HepG2 (cell line): ENCODE results near the gene CERS5. TPM values are rescaled to one million over a fixed set of nuclear protein-coding genes. Genes with fewer than 3 reads are reported as not detected.

Experiments used
- ATAC-seq: fragments of 200-7000 bp; cut with Tn5 transposase; 3 replicates; pipeline ENCODE4 v1.9.1; 2020; ENCODE audit warnings: mild to moderate bottlenecking, moderate library complexity
- BruUV-seq: library from RNA; stranded (reverse); fragments of 400-500 nt; replicated peaks from 2 replicates; lab custom pipeline; 2021; lab: Mats Ljungman, UMichigan
- CTCF ChIA-PET: fragments of 300-600 bp; formaldehyde crosslinking; extraction: SDS; loops from one replicate; lab custom pipeline; 2021; ENCODE audit warnings: low total read pairs, inconsistent platforms, low intra/inter-chr PET ratio; lab: Yijun Ruan, JAX
- POLR2A ChIA-PET: fragments of 350-600 bp; sonication (Branson Sonifier 250); formaldehyde crosslinking; loops from one replicate; lab custom pipeline; 2020; ENCODE audit warnings: antibody characterized with exemption, inconsistent platforms; lab: Yijun Ruan, JAX
- DNase-seq: peaks from one replicate; pipeline ENCODE4 v3.0.0-alpha.2; 2015; ENCODE audit warnings: low spot score
- FAIRE-seq: peaks from 3 replicates; lab custom pipeline; 2011; peaks lifted over from hg19 to GRCh38; lab: Jason Lieb, UNC
- H2AFZ ChIP-seq: one replicate; pipeline ENCODE4 v1.6.1; 2011; ENCODE audit warnings: low read length, inconsistent platforms
- H3K27ac ChIP-seq: fragments of 300-600 bp; 3 replicates; pipeline ENCODE4 v1.8.0; 2011; ENCODE audit warnings: mixed run types, mild to moderate bottlenecking, mixed read lengths, low read length, inconsistent platforms; ENCODE audit not compliant: insufficient read depth; ENCODE audit errors: extremely low read length
- H3K27me3 ChIP-seq, 2 experiments: fragments of 200-600 bp in 1 of 2; 2 replicates in 1 of 2; 3 replicates in 1 of 2; pipeline versions ENCODE4 v1.6.0 to v1.8.0; 2011; ENCODE audit warnings: low read length in 2 of 2, mild to moderate bottlenecking in 2 of 2, moderate library complexity in 2 of 2, inconsistent platforms in 1 of 2; ENCODE audit not compliant: insufficient read depth in 2 of 2, control insufficient read depth in 1 of 2
- H3K36me3 ChIP-seq, 2 experiments: fragments of 200-600 bp in 1 of 2; replicated peaks in 1 of 2; 2 replicates in 1 of 2; 3 replicates in 1 of 2; pipeline versions ENCODE4 v1.5.1 to v1.8.0; 2011; ENCODE audit warnings: low read length in 2 of 2, inconsistent platforms in 1 of 2; ENCODE audit not compliant: insufficient read depth in 2 of 2, control insufficient read depth in 1 of 2
- H3K4me1 ChIP-seq: 2 replicates; pipeline ENCODE4 v1.5.1; 2012; ENCODE audit warnings: low read length, inconsistent platforms; ENCODE audit not compliant: insufficient read depth
- H3K4me2 ChIP-seq: 2 replicates; pipeline ENCODE4 v1.6.0; 2011; ENCODE audit warnings: low read depth, low read length, inconsistent platforms
- H3K4me3 ChIP-seq, 3 experiments: fragments of 200-600 bp in 1 of 3; sonication (generic), shearing (Covaris generic) in 1 of 3; replicated peaks in 1 of 3; 2 replicates each; pipeline ENCODE4 v1.5.1; 2011 to 2016; ENCODE audit warnings: low read length in 3 of 3, inconsistent platforms in 2 of 3, low read depth in 2 of 3, mild to moderate bottlenecking in 2 of 3, control low read depth in 1 of 3, mixed read lengths in 1 of 3; ENCODE audit not compliant: insufficient read depth in 1 of 3
- H3K79me2 ChIP-seq: one replicate; pipeline ENCODE4 v1.6.1; 2011; ENCODE audit warnings: low read length, inconsistent platforms; ENCODE audit not compliant: insufficient read depth
- H3K9ac ChIP-seq: 2 replicates; pipeline ENCODE4 v1.6.0; 2011; ENCODE audit warnings: mild to moderate bottlenecking, low read depth, low read length, inconsistent platforms; ENCODE audit not compliant: insufficient read depth
- H3K9me3 ChIP-seq: 2 replicates; pipeline ENCODE4 v1.5.1; 2012; ENCODE audit warnings: mild to moderate bottlenecking, low read length
- H4K20me1 ChIP-seq: 2 replicates; pipeline ENCODE4 v1.6.0; 2011; ENCODE audit warnings: inconsistent platforms, mild to moderate bottlenecking, low read length, moderate library complexity; ENCODE audit not compliant: insufficient read depth
- EHMT2 ChIP-seq: fragments of 200-600 bp; sonication (generic); IDR thresholded peaks from 2 replicates; pipeline ENCODE4 v1.7.0; 2017; ENCODE audit warnings: antibody characterized with exemption, low read depth, low read length, borderline replicate concordance
- MAFG ChIP-seq: sonication (generic); formaldehyde crosslinking; IDR thresholded peaks from 2 replicates; pipeline ENCODE4 v1.5.1; 2020; ENCODE audit warnings: mild to moderate bottlenecking, missing genetic modification reagents
- POLR2G ChIP-seq: fragments of 200-400 bp; formaldehyde crosslinking; IDR thresholded peaks from 2 replicates; pipeline ENCODE4 v1.6.1; 2018; ENCODE audit warnings: mild to moderate bottlenecking, low read depth, low read length, moderate library complexity
- RAD21 ChIP-seq: fragments of 450-650 bp; formaldehyde crosslinking; IDR thresholded peaks from 2 replicates; pipeline ENCODE4 v1.5.0; 2020; ENCODE audit warnings: mild to moderate bottlenecking
- RFXANK ChIP-seq: IDR thresholded peaks from 2 replicates; pipeline ENCODE4 v1.6.1; 2016
- SMC3 ChIP-seq: IDR thresholded peaks from 2 replicates; pipeline ENCODE4 v1.6.1; 2011; ENCODE audit warnings: low read length, improper control_type of control experiment
- STAG1 ChIP-seq: sonication (generic); formaldehyde crosslinking; IDR thresholded peaks from 2 replicates; pipeline ENCODE4 v1.4.0; 2020; ENCODE audit warnings: missing genetic modification reagents
- TEF ChIP-seq: sonication (generic); formaldehyde crosslinking; IDR thresholded peaks from 2 replicates; pipeline ENCODE4 v1.5.0; 2020; ENCODE audit warnings: missing genetic modification reagents
- YY1 ChIP-seq: IDR thresholded peaks from 2 replicates; pipeline ENCODE4 v1.6.1; 2011; ENCODE audit warnings: low read length, low read depth, moderate library complexity, mild to moderate bottlenecking; ENCODE audit not compliant: insufficient read depth, insufficient replicate concordance
- ZNF101 ChIP-seq: sonication (generic); formaldehyde crosslinking; IDR thresholded peaks from 2 replicates; pipeline ENCODE4 v1.4.0; 2020; ENCODE audit warnings: mild to moderate bottlenecking, low read depth, missing genetic modification reagents, borderline replicate concordance
- ZNF546 ChIP-seq: sonication (generic); formaldehyde crosslinking; conservative IDR thresholded peaks from 2 replicates; pipeline ENCODE4 v1.8.1; 2023; ENCODE audit warnings: mild to moderate bottlenecking, missing genetic modification reagents
- WGBS: methylation state at CpG from one replicate; pipeline ENCODE4 v1.1.6; 2017; ENCODE audit warnings: low lambda C conversion rate; 5-methylcytosine and 5-hydroxymethylcytosine counted together
- in situ Hi-C: cut with HindIII; loops from 2 replicates; pipeline ENCODE4 v1.10.0; 2017; ENCODE audit warnings: low pct_unique_long_range_greater_than_20kb; ENCODE audit not compliant: extremely low pct_ligation_motif_present
- intact Hi-C: fragments of 100-400 bp; cut with micrococcal nuclease; formaldehyde crosslinking; loops from one replicate; pipeline ENCODE4 v1.10.0; 2022; ENCODE audit not compliant: unreplicated experiment
- polyA plus RNA-seq, 8 experiments: library from polyadenylated mRNA; depleted of rRNA in 3 of 8; stranded (reverse) in 7 of 8; unstranded in 1 of 8; fragments of >200 nt; fragmentation: Illumina TruSeq in 4 of 8; extraction: Trizol in 4 of 8; gene quantifications; 2 replicates each; pipeline versions ENCODE4 v1.2.1 to v1.2.3, GENCODE V29; 2011 to 2016; ENCODE audit warnings: low read depth in 4 of 8, missing spikeins in 1 of 8, mixed read lengths in 1 of 8; ENCODE audit not compliant: insufficient read depth in 1 of 8
- total RNA-seq, 5 experiments: library from RNA; depleted of rRNA; stranded (reverse); fragments of >200 nt; fragmentation: Illumina TruSeq; extraction: Trizol; gene quantifications; 2 replicates each; pipeline ENCODE4 v1.2.3, GENCODE V29; 2016; ENCODE audit warnings: low read depth in 1 of 5

Gene CERS5
- total and polyA plus RNA-seq, 2 of the 13 experiments (the other 11 are each of a cell fraction or from before 2014, with no cell fraction given): 22.3 to 48.8 TPM

- TF ChIP-seq RAD21 (CRISPR knock-in tag): peak; percentile 26; the same call in 1 of the 2 replicates
- TF ChIP-seq ZNF101 (CRISPR knock-in tag): no peak
- 0 out of 2 replicates have a peak, but pooled peaks have one; percentile 29 for TF ChIP-seq RFXANK (CRISPR knock-in tag)
- TF ChIP-seq ZNF546 (CRISPR knock-in tag): no peak
- TF ChIP-seq EHMT2: peak; percentile 40; the same call in 1 of the 2 replicates
- no peak for TF ChIP-seq YY1
- peak; percentile 22; the same call in 1 of the 2 replicates for TF ChIP-seq STAG1 (CRISPR knock-in tag)
- peak; percentile 81 for TF ChIP-seq TEF (CRISPR knock-in tag)
- peak; percentile 56; the same call in 1 of the 2 replicates for TF ChIP-seq SMC3
Observed at GRCh38 chr12:50101663-50102062, 65.5 kb downstream of the CERS5 start (continued).

GRCh38 chr12:50100561-50100960, 66.6 kb downstream of the CERS5 start:
- peaks cover 21 to 44% of the 10 kb centered on the region in 2 experiments for H3K36me3 ChIP-seq
- H3K4me2 ChIP-seq: no peak overlapping the region
- BruUV-seq: no TSS peak
- H3K27ac ChIP-seq: no peak overlapping the region
- ChIA-PET POLR2A (interaction anchor here (1.0 to 4.6 kb wide), 3 partner anchors 11 to 16 kb away, joined by 6 to 93 read pairs (median 10); partner anchors contain the start of gene COX14), CTCF (interaction anchor here (1.5 kb wide), 1 partner anchor 11 kb away, joined by 3 read pairs; the partner anchor contains the start of gene COX14)
- no peaks in the 10 kb centered on the region for H3K79me2 ChIP-seq
- intact Hi-C loops: no loop called here
- H4K20me1 ChIP-seq: no peaks in the 10 kb centered on the region
- DNase-seq: no peak
- H3K9ac ChIP-seq: no peak overlapping the region
- TF ChIP-seq POLR2G: 0 out of 2 replicates have a peak, but pooled peaks have one; percentile 36
- no peak for TF ChIP-seq MAFG (CRISPR knock-in tag)
- no peak overlapping the region for H3K4me3 ChIP-seq
- H2AFZ ChIP-seq: no peak overlapping the region
- no peak for ATAC-seq
- WGBS: 92% methylated on average over 2 of the region's 3 CpGs
- in situ Hi-C loops: no loop called here
- H3K27me3 ChIP-seq: no peaks in the 10 kb centered on the region
- no peak for FAIRE-seq
- no peaks in the 10 kb centered on the region for H3K9me3 ChIP-seq
- H3K4me1 ChIP-seq: peaks cover 43% of the 10 kb centered on the region
